ENCODE results near the gene ST3GAL6. TPM values are rescaled to one million over a fixed set of nuclear protein-coding genes. Genes with fewer than 3 reads are reported as not detected.

ST3GAL6 gene
- total RNA-seq, 1 experiment from 2014 or later = 67.2 TPM

GRCh38 chr3:98750276-98750919, 12.7 kb upstream of the ST3GAL6 start:
- no peak for TF ChIP-seq CTCF (IDR thresholded peaks at IDR 0.05; ENCODE audit: insufficient read depth in 1 of 2, low read depth in 1 of 2, low read length in 1 of 2, severe bottlenecking in 1 of 2, unreplicated experiment in 1 of 2)
- no peak overlapping the region for H3K4me3 Mint-ChIP-seq (ENCODE audit: unreplicated experiment)
- POLR2A ChIA-PET = no interaction called here
- no peaks in the 10 kb centered on the region for H3K27me3 Mint-ChIP-seq (ENCODE audit: insufficient read depth, unreplicated experiment)
- H3K27ac Mint-ChIP-seq (ENCODE audit: unreplicated experiment) = peak overlapping the region; percentile 73
- H3K9me3 Mint-ChIP-seq (ENCODE audit: unreplicated experiment) = no peaks in the 10 kb centered on the region
- CTCF ChIA-PET = no interaction called here
- H3K36me3 ChIP-seq (ENCODE audit: control insufficient read depth, insufficient read depth, low read length) = no peaks in the 10 kb centered on the region
- BruUV-seq (replicated peaks) = no TSS peak
- peaks cover 59% of the 10 kb centered on the region for H3K4me1 Mint-ChIP-seq (ENCODE audit: low read depth, unreplicated experiment)
- no peaks in the 10 kb centered on the region for H3K27me3 ChIP-seq (replicated peaks; ENCODE audit: control insufficient read depth, insufficient read depth, low read length)
- H3K36me3 Mint-ChIP-seq (ENCODE audit: insufficient read depth, unreplicated experiment) = peaks cover 32% of the 10 kb centered on the region
- H3K9me3 ChIP-seq = no peaks in the 10 kb centered on the region
- H3K4me3 ChIP-seq (ENCODE audit: low read depth, low read length) = no peak overlapping the region
- peaks cover 79% of the 10 kb centered on the region for H3K4me1 ChIP-seq
- intact Hi-C loops (cut with micrococcal nuclease; ENCODE audit: unreplicated experiment) = no loop called here
- no peak for DNase-seq

- H3K9me3 Mint-ChIP-seq (ENCODE audit: unreplicated experiment) = no peaks in the 10 kb centered on the region
- Histone ChIP-seq H3K9me3 (no peaks in the 10 kb centered on the region), H3K4me3 (ENCODE audit: low read depth, low read length) (no peak overlapping the region), H3K4me1 (peaks cover 71% of the 10 kb centered on the region), H3K27me3 (replicated peaks; ENCODE audit: control insufficient read depth, insufficient read depth, low read length) (no peaks in the 10 kb centered on the region), H3K36me3 (ENCODE audit: control insufficient read depth, insufficient read depth, low read length) (no peaks in the 10 kb centered on the region; the same call in 1 of the 2 replicates)
- no peak for TF ChIP-seq CTCF (IDR thresholded peaks at IDR 0.05; ENCODE audit: insufficient read depth in 1 of 2, low read depth in 1 of 2, low read length in 1 of 2, severe bottlenecking in 1 of 2, unreplicated experiment in 1 of 2)
- CTCF ChIA-PET = no interaction called here
- POLR2A ChIA-PET = no interaction called here
- intact Hi-C loops (cut with micrococcal nuclease; ENCODE audit: unreplicated experiment) = no loop called here
- no peak overlapping the region for H3K4me3 Mint-ChIP-seq (ENCODE audit: unreplicated experiment)
- no peaks in the 10 kb centered on the region for H3K27me3 Mint-ChIP-seq (ENCODE audit: insufficient read depth, unreplicated experiment)
- H3K27ac Mint-ChIP-seq (ENCODE audit: unreplicated experiment) = peak overlapping the region; percentile 73
- H3K36me3 Mint-ChIP-seq (ENCODE audit: insufficient read depth, unreplicated experiment) = peaks cover 64% of the 10 kb centered on the region
- DNase-seq = no peak
- peaks cover 42% of the 10 kb centered on the region for H3K4me1 Mint-ChIP-seq (ENCODE audit: low read depth, unreplicated experiment)
- BruUV-seq (replicated peaks) = no TSS peak
These were observed 8.7 kb upstream of the ST3GAL6 start for GRCh38 chr3:98754483-98754882.

GRCh38 chr3:98755601-98756000, 7.5 kb upstream of the ST3GAL6 start:
- Mint-ChIP-seq H3K4me1 (ENCODE audit: low read depth, unreplicated experiment) (peaks cover 36% of the 10 kb centered on the region), H3K36me3 (ENCODE audit: insufficient read depth, unreplicated experiment) (peaks cover 64% of the 10 kb centered on the region), H3K9me3 (ENCODE audit: unreplicated experiment) (no peaks in the 10 kb centered on the region), H3K27me3 (ENCODE audit: insufficient read depth, unreplicated experiment) (no peaks in the 10 kb centered on the region), H3K4me3 (ENCODE audit: unreplicated experiment) (no peak overlapping the region), H3K27ac (ENCODE audit: unreplicated experiment) (peak overlapping the region; percentile 33)
- Histone ChIP-seq H3K9me3 (no peaks in the 10 kb centered on the region), H3K27me3 (replicated peaks; ENCODE audit: control insufficient read depth, insufficient read depth, low read length) (no peaks in the 10 kb centered on the region), H3K4me1 (peaks cover 60% of the 10 kb centered on the region), H3K4me3 (ENCODE audit: low read depth, low read length) (no peak overlapping the region), H3K36me3 (ENCODE audit: control insufficient read depth, insufficient read depth, low read length) (no peaks in the 10 kb centered on the region; the same call in 1 of the 2 replicates)
- no peak for DNase-seq
- intact Hi-C loops (cut with micrococcal nuclease; ENCODE audit: unreplicated experiment) = loop anchor here (1.0 kb wide), 1 partner anchor 8 kb away; no protein-coding TSS in a partner anchor
- no peak for TF ChIP-seq CTCF (IDR thresholded peaks at IDR 0.05; ENCODE audit: insufficient read depth in 1 of 2, low read depth in 1 of 2, low read length in 1 of 2, severe bottlenecking in 1 of 2, unreplicated experiment in 1 of 2)
- no TSS peak for BruUV-seq (replicated peaks)
- POLR2A ChIA-PET = no interaction called here
- CTCF ChIA-PET = no interaction called here

Measured in Caco-2 (cell line).